Measurements from ENCODE around the gene CEMIP. TPM values are rescaled to one million over a fixed set of nuclear protein-coding genes. Genes with fewer than 3 reads are reported as not detected.
"Not testable (repeated sequence)": the region's sequence is repeated elsewhere in the genome, so short reads cannot be mapped to it uniquely, and the experiment has no call there.

The CEMIP gene
- total RNA-seq, 1 donor from 2014 or later: under 0.01 TPM

- TF ChIP-seq, protein P1, sequence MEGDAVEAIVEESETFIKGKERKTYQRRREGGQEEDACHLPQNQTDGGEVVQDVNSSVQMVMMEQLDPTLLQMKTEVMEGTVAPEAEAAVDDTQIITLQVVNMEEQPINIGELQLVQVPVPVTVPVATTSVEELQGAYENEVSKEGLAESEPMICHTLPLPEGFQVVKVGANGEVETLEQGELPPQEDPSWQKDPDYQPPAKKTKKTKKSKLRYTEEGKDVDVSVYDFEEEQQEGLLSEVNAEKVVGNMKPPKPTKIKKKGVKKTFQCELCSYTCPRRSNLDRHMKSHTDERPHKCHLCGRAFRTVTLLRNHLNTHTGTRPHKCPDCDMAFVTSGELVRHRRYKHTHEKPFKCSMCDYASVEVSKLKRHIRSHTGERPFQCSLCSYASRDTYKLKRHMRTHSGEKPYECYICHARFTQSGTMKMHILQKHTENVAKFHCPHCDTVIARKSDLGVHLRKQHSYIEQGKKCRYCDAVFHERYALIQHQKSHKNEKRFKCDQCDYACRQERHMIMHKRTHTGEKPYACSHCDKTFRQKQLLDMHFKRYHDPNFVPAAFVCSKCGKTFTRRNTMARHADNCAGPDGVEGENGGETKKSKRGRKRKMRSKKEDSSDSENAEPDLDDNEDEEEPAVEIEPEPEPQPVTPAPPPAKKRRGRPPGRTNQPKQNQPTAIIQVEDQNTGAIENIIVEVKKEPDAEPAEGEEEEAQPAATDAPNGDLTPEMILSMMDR (IDR thresholded peaks at IDR 0.05; ENCODE audit: insufficient read depth, low read length, poor library complexity, severe bottlenecking): no peak
- Histone ChIP-seq H3K27me3 (ENCODE audit: control insufficient read depth, insufficient read depth, low read length) (no peaks in the 10 kb centered on the region), H3K36me3 (ENCODE audit: control insufficient read depth, insufficient read depth, low read length) (no peaks in the 10 kb centered on the region), H3K4me3 (ENCODE audit: low read depth, low read length) (no peak overlapping the region)
- no peak for DNase-seq (ENCODE audit: low read depth)
Measured at GRCh38 chr15:80761754-80762153, 17.4 kb upstream of the CEMIP start.

GRCh38 chr15:80763235-80763634 is 15.9 kb upstream of the CEMIP start:
- not testable (repeated sequence) for H3K4me3 ChIP-seq (ENCODE audit: low read depth, low read length); H3K36me3 ChIP-seq (ENCODE audit: control insufficient read depth, insufficient read depth, low read length); H3K27me3 ChIP-seq (ENCODE audit: control insufficient read depth, insufficient read depth, low read length); DNase-seq (ENCODE audit: low read depth)

GRCh38 chr15:80764535-80764934 is 14.6 kb upstream of the CEMIP start:
- no peaks in the 10 kb centered on the region for H3K36me3 ChIP-seq (ENCODE audit: control insufficient read depth, insufficient read depth, low read length)
- H3K27me3 ChIP-seq (ENCODE audit: control insufficient read depth, insufficient read depth, low read length): no peaks in the 10 kb centered on the region
- DNase-seq (ENCODE audit: low read depth): no peak
- no peak overlapping the region for H3K4me3 ChIP-seq (ENCODE audit: low read depth, low read length)
- TF ChIP-seq, protein P1 (IDR thresholded peaks at IDR 0.05; ENCODE audit: insufficient read depth, low read length, poor library complexity, severe bottlenecking): no peak

DNA sequence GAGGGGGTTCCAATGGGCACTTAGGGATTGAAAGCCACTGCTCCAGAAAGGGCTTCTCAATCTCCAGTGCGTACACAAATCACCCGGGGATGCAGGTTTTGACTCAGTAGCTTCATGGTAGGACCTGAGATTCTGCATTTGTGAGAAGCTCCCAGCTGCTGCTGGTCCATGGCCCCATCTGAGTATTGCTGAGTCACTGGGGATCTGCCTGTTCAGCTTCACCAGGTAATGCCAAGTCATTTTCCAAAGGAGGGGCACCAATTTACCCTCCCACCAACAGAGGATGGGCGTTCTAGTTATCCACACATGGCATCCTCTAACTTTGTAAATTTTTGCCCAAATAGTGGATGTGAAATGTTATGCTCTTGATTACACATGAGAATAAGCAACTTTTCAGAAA is 12.9 kb upstream of the CEMIP start:
- Histone ChIP-seq H3K36me3 (ENCODE audit: control insufficient read depth, insufficient read depth, low read length) (no peaks in the 10 kb centered on the region), H3K4me3 (ENCODE audit: low read depth, low read length) (no peak overlapping the region), H3K27me3 (ENCODE audit: control insufficient read depth, insufficient read depth, low read length) (no peaks in the 10 kb centered on the region)
- TF ChIP-seq, protein P1 (IDR thresholded peaks at IDR 0.05; ENCODE audit: insufficient read depth, low read length, poor library complexity, severe bottlenecking): no peak
- no peak for DNase-seq (ENCODE audit: low read depth)

GRCh38 chr15:80768158-80768557 is 11.0 kb upstream of the CEMIP start:
- Histone ChIP-seq H3K36me3 (ENCODE audit: control insufficient read depth, insufficient read depth, low read length) (no peaks in the 10 kb centered on the region), H3K27me3 (ENCODE audit: control insufficient read depth, insufficient read depth, low read length) (no peaks in the 10 kb centered on the region), H3K4me3 (ENCODE audit: low read depth, low read length) (no peak overlapping the region)
- TF ChIP-seq, protein P1 (IDR thresholded peaks at IDR 0.05; ENCODE audit: insufficient read depth, low read length, poor library complexity, severe bottlenecking): no peak
- DNase-seq (ENCODE audit: low read depth): no peak

GRCh38 chr15:80769153-80769828 is 9.9 kb upstream of the CEMIP start:
- TF ChIP-seq, protein P1 (IDR thresholded peaks at IDR 0.05; ENCODE audit: insufficient read depth, low read length, poor library complexity, severe bottlenecking): no peak
- Histone ChIP-seq H3K36me3 (ENCODE audit: control insufficient read depth, insufficient read depth, low read length) (no peaks in the 10 kb centered on the region), H3K4me3 (ENCODE audit: low read depth, low read length) (no peak overlapping the region), H3K27me3 (ENCODE audit: control insufficient read depth, insufficient read depth, low read length) (no peaks in the 10 kb centered on the region)
- DNase-seq (ENCODE audit: low read depth): no peak

Data from kidney epithelial cell (primary cell).